Right atrium auricular region (tissue), 2 donors: Measurements from ENCODE around the gene MYO3B. TPM values are rescaled to one million over a fixed set of nuclear protein-coding genes. Genes with fewer than 3 reads are reported as not detected.
"Not testable (repeated sequence)": the region's sequence is repeated elsewhere in the genome, so short reads cannot be mapped to it uniquely, and the experiment has no call there.

Experiments
- DNase-seq: peaks from one replicate; pipeline ENCODE4 v3.0.0-alpha.2; 2019; ENCODE audit warnings: low spot score
- H3K27ac ChIP-seq, 2 donors: fragments of 200-600 bp; sonication (generic); 1 replicate in 1 of 2; 2 replicates in 1 of 2; pipeline ENCODE4 v1.5.1; 2016 to 2019
- H3K27me3 ChIP-seq, 2 donors: fragments of 200-600 bp; sonication (generic); one replicate each; pipeline versions ENCODE4 v1.5.1 to v1.6.0; 2017 to 2019
- H3K36me3 ChIP-seq: fragments of 200-600 bp; sonication (generic); one replicate; pipeline ENCODE4 v1.5.1; 2016
- H3K4me1 ChIP-seq, 2 donors: fragments of 200-600 bp; sonication (generic); one replicate each; pipeline versions ENCODE4 v1.5.1 to v1.6.0; 2017 to 2019
- H3K4me3 ChIP-seq, 2 donors: fragments of 200-600 bp; sonication (generic); 1 replicate in 1 of 2; 2 replicates in 1 of 2; pipeline ENCODE4 v1.5.1; 2017 to 2019; ENCODE audit warnings: mild to moderate bottlenecking in 1 of 2, moderate library complexity in 1 of 2
- H3K9me3 ChIP-seq, 2 donors: fragments of 200-600 bp; sonication (generic); one replicate each; pipeline ENCODE4 v1.5.1; 2019
- total RNA-seq, 2 donors: library from RNA; depleted of rRNA; stranded (reverse); fragments of >200 nt; gene quantifications; one replicate each; pipeline ENCODE4 v1.1.0, GENCODE V29; 2016
- TF ChIP-seq, protein P1 (sequence below), 2 donors: fragments of 200-600 bp; sonication (generic); IDR thresholded peaks; one replicate each; pipeline ENCODE4 v1.5.1; 2019; ENCODE audit warnings: antibody characterized with exemption in 2 of 2

MYO3B gene
- total RNA-seq, 2 donors from 2014 or later: not detected

DNA sequence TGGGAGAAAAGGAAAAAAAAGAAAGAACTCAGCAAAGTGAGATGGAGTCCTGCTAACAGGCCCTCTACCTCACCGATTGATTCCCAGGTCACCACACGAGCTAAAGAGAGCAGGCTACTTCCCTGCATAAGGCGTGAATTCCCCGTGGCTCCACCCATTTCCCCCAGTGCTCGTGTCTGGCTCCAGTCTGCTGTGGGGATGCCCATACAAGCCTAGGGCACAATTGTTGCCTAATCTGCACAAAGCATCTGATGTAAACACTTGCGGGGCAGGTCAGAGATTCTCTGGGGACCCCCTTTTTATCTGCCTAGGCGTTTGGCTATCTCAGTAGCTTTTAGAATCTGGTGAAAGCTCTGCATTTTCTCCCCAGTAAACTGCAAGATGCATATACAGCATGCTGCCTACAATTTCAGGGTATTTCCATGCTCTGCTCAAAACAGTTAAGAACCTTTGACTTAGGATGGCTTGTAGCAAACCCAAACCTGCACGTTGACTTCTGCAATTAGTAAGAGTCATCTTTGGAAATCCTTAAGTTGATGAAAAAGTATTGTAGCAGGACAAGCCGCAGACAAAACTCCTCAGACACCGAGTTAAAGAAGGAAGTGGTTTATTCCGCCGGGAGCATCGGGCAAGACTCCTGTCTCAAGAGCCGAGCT, 34.8 kb downstream of the MYO3B start:
- TF ChIP-seq, protein P1, sequence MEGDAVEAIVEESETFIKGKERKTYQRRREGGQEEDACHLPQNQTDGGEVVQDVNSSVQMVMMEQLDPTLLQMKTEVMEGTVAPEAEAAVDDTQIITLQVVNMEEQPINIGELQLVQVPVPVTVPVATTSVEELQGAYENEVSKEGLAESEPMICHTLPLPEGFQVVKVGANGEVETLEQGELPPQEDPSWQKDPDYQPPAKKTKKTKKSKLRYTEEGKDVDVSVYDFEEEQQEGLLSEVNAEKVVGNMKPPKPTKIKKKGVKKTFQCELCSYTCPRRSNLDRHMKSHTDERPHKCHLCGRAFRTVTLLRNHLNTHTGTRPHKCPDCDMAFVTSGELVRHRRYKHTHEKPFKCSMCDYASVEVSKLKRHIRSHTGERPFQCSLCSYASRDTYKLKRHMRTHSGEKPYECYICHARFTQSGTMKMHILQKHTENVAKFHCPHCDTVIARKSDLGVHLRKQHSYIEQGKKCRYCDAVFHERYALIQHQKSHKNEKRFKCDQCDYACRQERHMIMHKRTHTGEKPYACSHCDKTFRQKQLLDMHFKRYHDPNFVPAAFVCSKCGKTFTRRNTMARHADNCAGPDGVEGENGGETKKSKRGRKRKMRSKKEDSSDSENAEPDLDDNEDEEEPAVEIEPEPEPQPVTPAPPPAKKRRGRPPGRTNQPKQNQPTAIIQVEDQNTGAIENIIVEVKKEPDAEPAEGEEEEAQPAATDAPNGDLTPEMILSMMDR (IDR thresholded peaks at IDR 0.05): no peak
- Histone ChIP-seq H3K36me3 (no peaks in the 10 kb centered on the region), H3K27me3 (no peaks in the 10 kb centered on the region), H3K27ac (no peak overlapping the region), H3K9me3 (peaks cover 0 to 12% of the 10 kb centered on the region in 2 donors), H3K4me3 (peak overlapping the region in 1 of 2 donors; percentile 11), H3K4me1 (no peaks in the 10 kb centered on the region)
- no peak for DNase-seq

DNA sequence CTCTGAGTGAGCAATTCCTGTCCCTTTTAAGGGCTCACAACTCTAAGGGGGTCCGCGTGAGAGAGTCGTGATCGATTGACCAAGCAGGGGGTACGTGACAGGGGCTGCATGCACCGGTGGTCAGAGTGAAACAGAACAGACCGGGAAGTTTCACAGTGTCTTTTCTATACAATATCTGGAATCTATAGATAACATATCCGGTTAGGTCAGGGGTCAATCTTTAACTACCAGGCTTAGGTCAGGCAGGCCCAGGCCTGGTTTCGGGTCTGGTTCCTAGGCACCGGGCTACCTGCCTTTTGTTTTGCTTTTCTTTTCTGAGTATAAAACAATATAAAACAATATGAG, 35.3 kb downstream of the MYO3B start:
- not testable (repeated sequence) for H3K27ac ChIP-seq, DNase-seq, H3K4me1 ChIP-seq, H3K27me3 ChIP-seq, H3K36me3 ChIP-seq
- peaks cover 0 to 12% of the 10 kb centered on the region in 2 donors for H3K9me3 ChIP-seq
- peak overlapping the region in 1 of 2 donors; percentile 11 for H3K4me3 ChIP-seq

DNA sequence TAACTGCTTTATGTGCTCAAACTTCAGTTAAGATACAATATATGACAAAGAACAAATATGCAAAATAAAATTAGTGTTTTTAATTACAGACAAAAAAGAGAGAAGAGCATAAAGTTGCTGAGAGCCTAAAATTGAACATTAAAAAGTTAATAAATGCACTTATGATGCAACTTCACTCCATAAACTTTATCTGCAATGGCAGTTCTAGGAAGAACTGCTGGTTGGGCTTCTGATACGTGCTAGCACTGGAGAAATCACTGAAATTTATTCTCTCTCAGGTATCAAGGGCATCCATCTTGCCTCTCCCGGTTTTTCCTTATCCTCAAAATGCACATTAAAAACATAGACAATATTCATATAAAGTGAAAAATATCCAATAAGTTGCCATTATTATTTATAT, 35.7 kb downstream of the MYO3B start:
- peaks cover 0 to 12% of the 10 kb centered on the region in 2 donors for H3K9me3 ChIP-seq
- TF ChIP-seq, protein P1 (IDR thresholded peaks at IDR 0.05): no peak

DNA sequence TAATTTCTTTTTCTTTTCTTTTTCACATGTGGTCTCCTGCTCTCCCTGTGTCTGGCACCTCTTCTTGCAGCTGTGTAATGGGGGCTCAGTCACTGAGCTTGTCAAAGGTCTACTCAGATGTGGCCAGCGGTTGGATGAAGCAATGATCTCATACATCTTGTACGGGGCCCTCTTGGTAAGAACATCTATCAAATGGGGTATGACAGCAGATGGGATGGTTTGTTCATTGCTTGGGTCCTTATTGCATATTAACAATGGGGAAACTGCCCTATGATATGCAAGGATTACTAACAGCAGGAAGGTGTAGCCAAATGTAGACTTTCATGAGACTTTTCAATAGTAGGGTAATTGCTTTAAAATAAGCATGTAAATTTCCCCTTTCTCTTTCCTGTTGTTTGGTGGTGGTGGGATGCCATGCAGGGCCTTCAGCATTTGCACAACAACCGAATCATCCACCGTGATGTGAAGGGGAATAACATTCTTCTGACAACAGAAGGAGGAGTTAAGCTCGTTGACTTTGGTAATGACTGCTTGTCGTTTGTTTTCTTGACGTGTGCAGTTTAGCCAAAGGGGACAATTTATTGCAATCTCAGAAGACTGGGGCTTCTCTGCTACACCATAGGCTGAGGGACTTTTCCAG, 36.5 kb downstream of the MYO3B start:
- no peak for DNase-seq
- Histone ChIP-seq H3K27me3 (no peaks in the 10 kb centered on the region), H3K9me3 (peaks cover 0 to 9% of the 10 kb centered on the region in 2 donors), H3K36me3 (no peaks in the 10 kb centered on the region), H3K27ac (no peak overlapping the region), H3K4me1 (no peaks in the 10 kb centered on the region), H3K4me3 (no peak overlapping the region)
- TF ChIP-seq, protein P1 (IDR thresholded peaks at IDR 0.05): no peak

More for the DNA sequence above, 35.7 kb downstream of the MYO3B start:
- Histone ChIP-seq H3K4me1 (no peaks in the 10 kb centered on the region), H3K27me3 (no peaks in the 10 kb centered on the region), H3K4me3 (no peak overlapping the region), H3K27ac (no peak overlapping the region), H3K36me3 (no peaks in the 10 kb centered on the region)
- DNase-seq: no peak

DNA sequence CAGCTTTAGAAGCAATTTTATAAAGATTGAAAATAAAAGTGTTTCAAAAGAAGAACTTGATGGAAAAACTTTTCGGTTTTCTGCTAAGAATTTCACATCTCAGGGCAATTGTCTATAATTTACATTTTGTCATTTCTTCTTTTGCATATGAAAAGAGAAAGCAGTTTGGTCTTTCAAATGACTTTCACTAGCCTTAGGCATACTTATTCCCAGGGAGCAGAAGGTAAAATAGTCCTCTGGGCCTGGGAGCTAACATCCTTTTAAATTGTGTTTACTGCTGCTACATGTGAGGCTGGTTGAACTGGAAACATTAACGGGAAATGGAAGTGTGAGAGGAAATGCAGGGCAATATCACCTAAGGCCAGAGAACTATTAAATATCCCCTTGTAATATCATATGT, 37.1 kb downstream of the MYO3B start:
- Histone ChIP-seq H3K27ac (no peak overlapping the region), H3K4me1 (no peaks in the 10 kb centered on the region), H3K9me3 (peaks cover 0 to 3% of the 10 kb centered on the region in 2 donors), H3K36me3 (no peaks in the 10 kb centered on the region), H3K27me3 (no peaks in the 10 kb centered on the region), H3K4me3 (no peak overlapping the region)
- TF ChIP-seq, protein P1 (IDR thresholded peaks at IDR 0.05): no peak
- DNase-seq: no peak

DNA sequence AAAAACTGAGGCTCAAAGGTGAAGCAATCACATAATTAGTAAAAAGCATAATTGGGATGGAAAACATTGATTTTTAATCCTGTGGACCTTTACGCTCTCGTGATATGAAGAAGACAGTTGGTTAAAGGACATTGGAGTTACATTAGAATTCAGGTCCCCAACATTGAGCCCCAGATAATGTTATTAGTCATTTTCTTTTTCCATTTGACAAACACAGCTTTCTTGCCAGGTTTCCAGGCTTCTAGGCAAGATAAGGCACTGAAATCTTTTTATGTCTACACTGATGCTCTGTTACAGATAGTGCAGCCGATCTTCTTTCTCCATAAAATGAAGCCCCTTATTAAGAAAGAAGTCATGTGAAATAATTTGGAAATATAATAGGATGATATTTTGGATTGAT, 38.5 kb downstream of the MYO3B start:
- Histone ChIP-seq H3K4me3 (no peak overlapping the region), H3K27ac (no peak overlapping the region), H3K27me3 (no peaks in the 10 kb centered on the region), H3K4me1 (no peaks in the 10 kb centered on the region), H3K9me3 (no peaks in the 10 kb centered on the region), H3K36me3 (no peaks in the 10 kb centered on the region)
- DNase-seq: no peak
- TF ChIP-seq, protein P1 (IDR thresholded peaks at IDR 0.05): no peak
